ENCODE data around the gene KCNMA1. TPM values are rescaled to one million over a fixed set of nuclear protein-coding genes. Genes with fewer than 3 reads are reported as not detected.

KCNMA1 gene
- total RNA-seq, 1 experiment from 2014 or later = 0.70 TPM

DNA sequence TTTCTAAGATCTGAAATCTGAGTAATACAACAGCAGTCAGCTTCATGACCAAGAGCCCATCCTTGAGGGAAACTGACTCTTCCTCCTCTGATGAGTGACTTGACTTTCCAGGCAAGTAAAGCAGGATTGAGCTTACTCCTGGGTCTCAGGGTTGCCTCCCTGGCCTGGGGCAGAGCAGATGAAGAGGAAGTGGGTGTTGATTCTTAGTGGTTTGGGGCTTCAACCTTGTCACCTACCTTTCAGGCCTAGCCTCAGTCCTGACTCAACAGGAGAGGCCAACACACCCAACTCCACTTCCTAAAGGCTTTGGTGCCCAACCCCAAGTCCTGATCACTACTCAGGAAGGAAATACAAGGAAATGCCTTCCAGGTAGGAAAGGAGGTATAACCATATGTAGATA is 54.1 kb downstream of the KCNMA1 start:
- peak; percentile 21 to 85 for DNase-seq
- ChIA-PET POLR2A (ENCODE audit: unreplicated experiment) (interaction anchor here (0.6 kb wide), 1 partner anchor 188 kb away, joined by 3 read pairs; no protein-coding TSS in a partner anchor), CTCF (no interaction called here)
- Histone ChIP-seq H3K4me2 (peak overlapping the region; percentile 58), H3K4me3 (no peak overlapping the region), H3F3A (ENCODE audit: insufficient read depth, low read depth) (peaks cover 63% of the 10 kb centered on the region), H3K36me3 (ENCODE audit: low read depth) (no peaks in the 10 kb centered on the region), H3K27me3 (ENCODE audit: insufficient read depth, low read depth) (no peaks in the 10 kb centered on the region), H4K20me1 (ENCODE audit: insufficient read depth) (no peaks in the 10 kb centered on the region), H3K27ac (peak overlapping the region; percentile 88), H3K9me3 (ENCODE audit: insufficient read depth, low read depth) (no peaks in the 10 kb centered on the region), H3K9me2 (ENCODE audit: insufficient read depth) (no peaks in the 10 kb centered on the region), H3K4me1 (replicated peaks; ENCODE audit: insufficient read depth) (peaks cover 71% of the 10 kb centered on the region), H2AFZ (no peak overlapping the region), H3K79me2 (ENCODE audit: low read depth) (no peaks in the 10 kb centered on the region)
- TF ChIP-seq EZH2 (IDR thresholded peaks at IDR 0.05; ENCODE audit: low read depth) (no peak), CTCF (conservative IDR thresholded peaks at IDR 0.05) (no peak)
- intact Hi-C loops (cut with micrococcal nuclease; ENCODE audit: unreplicated experiment) = loop anchor here (5.0 kb wide), 1 partner anchor 71 kb away; no protein-coding TSS in a partner anchor
- BruUV-seq (replicated peaks) = TSS peak; percentile 83

GRCh38 chr10:77582710-77583115 is 54.9 kb downstream of the KCNMA1 start:
- Histone ChIP-seq H3K4me1 (replicated peaks; ENCODE audit: insufficient read depth) (peaks cover 63% of the 10 kb centered on the region), H3K79me2 (ENCODE audit: low read depth) (no peaks in the 10 kb centered on the region), H3K9me3 (ENCODE audit: insufficient read depth, low read depth) (no peaks in the 10 kb centered on the region), H3K9me2 (ENCODE audit: insufficient read depth) (no peaks in the 10 kb centered on the region), H4K20me1 (ENCODE audit: insufficient read depth) (no peaks in the 10 kb centered on the region), H3F3A (ENCODE audit: insufficient read depth, low read depth) (peaks cover 58% of the 10 kb centered on the region), H3K4me3 (no peak overlapping the region), H3K36me3 (ENCODE audit: low read depth) (no peaks in the 10 kb centered on the region), H3K27ac (peak overlapping the region; percentile 88), H2AFZ (no peak overlapping the region), H3K4me2 (peak overlapping the region; percentile 58), H3K27me3 (ENCODE audit: insufficient read depth, low read depth) (no peaks in the 10 kb centered on the region)
- peak; percentile 91 to 96 for DNase-seq
- TF ChIP-seq EZH2 (IDR thresholded peaks at IDR 0.05; ENCODE audit: low read depth) = no peak
- no peak for TF ChIP-seq CTCF (conservative IDR thresholded peaks at IDR 0.05)
- intact Hi-C loops (cut with micrococcal nuclease; ENCODE audit: unreplicated experiment) = loop anchor here (1.0 to 5.0 kb wide), 2 partner anchors 43 to 70 kb away; no protein-coding TSS in a partner anchor
- CTCF ChIA-PET = interaction anchor here (1.1 kb wide), 1 partner anchor 190 kb away, joined by 5 read pairs; no protein-coding TSS in a partner anchor
- no TSS peak for BruUV-seq (replicated peaks)
- POLR2A ChIA-PET (ENCODE audit: unreplicated experiment) = interaction anchor here (0.5 to 0.9 kb wide), 3 partner anchors 18 to 1682 kb away, joined by 3 to 12 read pairs (median 8); no protein-coding TSS in a partner anchor

DNA sequence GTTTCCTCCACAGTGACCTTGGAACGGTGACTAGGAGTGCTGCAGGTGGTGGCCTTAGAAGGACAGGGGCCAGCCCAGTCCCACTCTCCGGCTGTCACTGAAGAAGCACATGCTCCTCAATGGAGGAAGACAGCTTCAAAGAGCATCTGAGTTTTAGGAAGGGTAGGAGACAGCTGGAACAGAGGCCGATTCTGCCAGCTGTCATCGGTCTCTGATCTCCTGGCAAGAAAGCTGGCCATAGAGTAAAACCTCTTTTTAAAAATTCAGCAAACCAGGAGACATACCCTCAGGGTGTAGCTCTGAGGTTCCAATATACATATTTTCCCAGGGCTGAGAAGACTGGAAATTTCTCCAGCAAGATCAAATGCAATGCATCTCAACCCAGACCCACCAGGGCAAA is 55.9 kb downstream of the KCNMA1 start:
- DNase-seq = no peak
- H4K20me1 ChIP-seq (ENCODE audit: insufficient read depth) = no peaks in the 10 kb centered on the region
- no peaks in the 10 kb centered on the region for H3K27me3 ChIP-seq (ENCODE audit: insufficient read depth, low read depth)
- H3K9me2 ChIP-seq (ENCODE audit: insufficient read depth) = no peaks in the 10 kb centered on the region
- peak overlapping the region; percentile 58; the same call in 1 of the 2 replicates for H3K4me2 ChIP-seq
- peaks cover 50% of the 10 kb centered on the region for H3F3A ChIP-seq (ENCODE audit: insufficient read depth, low read depth)
- no peak overlapping the region for H2AFZ ChIP-seq
- no peaks in the 10 kb centered on the region for H3K36me3 ChIP-seq (ENCODE audit: low read depth)
- 0 out of 2 replicates have a peak overlapping the region, but pooled peaks have one; percentile 56 for H3K27ac ChIP-seq
- no TSS peak for BruUV-seq (replicated peaks)
- POLR2A ChIA-PET (ENCODE audit: unreplicated experiment) = no interaction called here
- intact Hi-C loops (cut with micrococcal nuclease; ENCODE audit: unreplicated experiment) = loop anchor here (1.0 to 5.0 kb wide), 2 partner anchors 42 to 69 kb away; no protein-coding TSS in a partner anchor
- CTCF ChIA-PET = interaction anchor here (1.1 kb wide), 1 partner anchor 189 kb away, joined by 5 read pairs; no protein-coding TSS in a partner anchor
- no peak for TF ChIP-seq EZH2 (IDR thresholded peaks at IDR 0.05; ENCODE audit: low read depth)
- TF ChIP-seq CTCF (conservative IDR thresholded peaks at IDR 0.05) = no peak
- H3K9me3 ChIP-seq (ENCODE audit: insufficient read depth, low read depth) = no peaks in the 10 kb centered on the region
- H3K4me1 ChIP-seq (replicated peaks; ENCODE audit: insufficient read depth) = peaks cover 53% of the 10 kb centered on the region
- H3K4me3 ChIP-seq = no peak overlapping the region
- H3K79me2 ChIP-seq (ENCODE audit: low read depth) = no peaks in the 10 kb centered on the region

All from PC-9 (cell line).